Hepatocyte (in vitro differentiated cells): Measurements from ENCODE around the gene DAZ1. TPM values are rescaled to one million over a fixed set of nuclear protein-coding genes. Genes with fewer than 3 reads are reported as not detected.
"Not testable (repeated sequence)": the region's sequence is repeated elsewhere in the genome, so short reads cannot be mapped to it uniquely, and the experiment has no call there.

Experiments
- DNase-seq: peaks from one replicate; pipeline ENCODE4 v3.0.0-alpha.2; 2016; ENCODE audit warnings: low spot score
- H2AFZ ChIP-seq: fragments of 200-600 bp; sonication (generic); 2 replicates; pipeline ENCODE4 v1.6.0; 2016; ENCODE audit warnings: antibody characterized with exemption, mild to moderate bottlenecking
- H3K27ac ChIP-seq: fragments of 200-600 bp; sonication (generic); 2 replicates; pipeline ENCODE4 v1.5.1; 2016; ENCODE audit warnings: mild to moderate bottlenecking
- H3K27me3 ChIP-seq: fragments of 200-600 bp; sonication (generic); 2 replicates; pipeline ENCODE4 v1.6.1; 2016
- H3K36me3 ChIP-seq: fragments of 200-600 bp; sonication (generic); replicated peaks from 2 replicates; pipeline ENCODE4 v1.5.1; 2016; ENCODE audit warnings: low read depth; ENCODE audit not compliant: insufficient read depth
- H3K4me1 ChIP-seq: fragments of 200-600 bp; sonication (generic); 2 replicates; pipeline ENCODE4 v1.5.1; 2016; ENCODE audit warnings: mild to moderate bottlenecking, moderate library complexity; ENCODE audit not compliant: insufficient read depth
- H3K4me2 ChIP-seq: fragments of 200-600 bp; sonication (generic); 2 replicates; pipeline ENCODE4 v1.6.0; 2016
- H3K4me3 ChIP-seq: fragments of 200-600 bp; sonication (generic); 2 replicates; pipeline ENCODE4 v1.5.1; 2016; ENCODE audit warnings: mild to moderate bottlenecking
- H3K79me2 ChIP-seq: fragments of 200-600 bp; sonication (generic); 2 replicates; pipeline ENCODE4 v1.6.0; 2017; ENCODE audit warnings: mild to moderate bottlenecking
- H3K9me2 ChIP-seq: fragments of 200-600 bp; sonication (generic); replicated peaks from 2 replicates; pipeline ENCODE4 v1.6.0; 2017; ENCODE audit warnings: mild to moderate bottlenecking; ENCODE audit not compliant: insufficient read depth
- H3K9me3 ChIP-seq: fragments of 200-600 bp; sonication (generic); 2 replicates; pipeline ENCODE4 v1.5.1; 2016; ENCODE audit warnings: low read depth, mild to moderate bottlenecking
- H4K20me1 ChIP-seq: fragments of 200-600 bp; sonication (generic); 2 replicates; pipeline ENCODE4 v1.6.0; 2016; ENCODE audit warnings: mild to moderate bottlenecking; ENCODE audit not compliant: insufficient read depth, poor library complexity, severe bottlenecking
- WGBS: methylation state at CpG from one replicate; pipeline ENCODE4 v1.1.6; 2016; ENCODE audit warnings: low lambda C conversion rate; ENCODE audit errors: missing lambda C conversion rate; 5-methylcytosine and 5-hydroxymethylcytosine counted together
- polyA plus RNA-seq: library from polyadenylated mRNA; unstranded; fragments of >200 nt; fragmentation: Nextera tagmentation; extraction: Ambion mirVana; gene quantifications from 2 replicates; pipeline ENCODE4 v1.2.1, GENCODE V29; 2016
- total RNA-seq: library from RNA; depleted of rRNA; stranded (reverse); fragments of >200 nt; gene quantifications from 2 replicates; pipeline ENCODE4 v1.2.3, GENCODE V29; 2014

DAZ1 gene, protein sequence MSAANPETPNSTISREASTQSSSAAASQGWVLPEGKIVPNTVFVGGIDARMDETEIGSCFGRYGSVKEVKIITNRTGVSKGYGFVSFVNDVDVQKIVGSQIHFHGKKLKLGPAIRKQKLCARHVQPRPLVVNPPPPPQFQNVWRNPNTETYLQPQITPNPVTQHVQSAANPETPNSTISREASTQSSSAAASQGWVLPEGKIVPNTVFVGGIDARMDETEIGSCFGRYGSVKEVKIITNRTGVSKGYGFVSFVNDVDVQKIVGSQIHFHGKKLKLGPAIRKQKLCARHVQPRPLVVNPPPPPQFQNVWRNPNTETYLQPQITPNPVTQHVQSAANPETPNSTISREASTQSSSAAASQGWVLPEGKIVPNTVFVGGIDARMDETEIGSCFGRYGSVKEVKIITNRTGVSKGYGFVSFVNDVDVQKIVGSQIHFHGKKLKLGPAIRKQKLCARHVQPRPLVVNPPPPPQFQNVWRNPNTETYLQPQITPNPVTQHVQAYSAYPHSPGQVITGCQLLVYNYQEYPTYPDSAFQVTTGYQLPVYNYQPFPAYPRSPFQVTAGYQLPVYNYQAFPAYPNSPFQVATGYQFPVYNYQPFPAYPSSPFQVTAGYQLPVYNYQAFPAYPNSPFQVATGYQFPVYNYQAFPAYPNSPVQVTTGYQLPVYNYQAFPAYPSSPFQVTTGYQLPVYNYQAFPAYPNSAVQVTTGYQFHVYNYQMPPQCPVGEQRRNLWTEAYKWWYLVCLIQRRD
- total RNA-seq (not detected in 2 replicates), polyA plus RNA-seq (not detected in 2 replicates)

DNA sequence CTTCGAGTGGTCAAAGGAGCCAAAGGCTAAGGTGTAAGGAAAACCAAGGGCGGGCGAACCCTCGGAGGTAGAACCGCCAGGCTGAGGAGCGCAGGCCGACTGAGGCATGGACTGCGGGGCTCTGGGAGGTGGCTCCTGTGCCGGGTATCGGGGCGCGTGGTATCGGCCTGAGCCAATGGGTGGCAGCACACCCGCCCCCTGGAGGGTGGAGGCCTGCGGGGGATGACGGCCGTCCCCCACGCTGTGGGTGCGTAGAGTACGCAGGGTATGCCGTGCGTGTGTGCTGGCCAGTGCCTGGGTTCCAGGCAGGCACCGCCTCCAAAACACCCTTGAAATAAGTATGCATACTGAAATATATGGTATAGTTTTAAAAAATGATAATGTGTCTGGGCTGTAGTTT is at the start of gene DAZ1:
Gene DAZ1 (minus strand): TSS at position 101 of the 400 bp plus-strand sequence. CDS start 208 bp downstream, outside the sequence.
- H3K4me3 ChIP-seq, H2AFZ ChIP-seq, H3K79me2 ChIP-seq, H3K9me3 ChIP-seq, H3K36me3 ChIP-seq, H3K27me3 ChIP-seq, H3K9me2 ChIP-seq, H3K4me1 ChIP-seq, H4K20me1 ChIP-seq, H3K27ac ChIP-seq, H3K4me2 ChIP-seq, DNase-seq: not testable (repeated sequence)
- WGBS = no CpG with 5 or more reads among the region's 23 CpGs

DNA sequence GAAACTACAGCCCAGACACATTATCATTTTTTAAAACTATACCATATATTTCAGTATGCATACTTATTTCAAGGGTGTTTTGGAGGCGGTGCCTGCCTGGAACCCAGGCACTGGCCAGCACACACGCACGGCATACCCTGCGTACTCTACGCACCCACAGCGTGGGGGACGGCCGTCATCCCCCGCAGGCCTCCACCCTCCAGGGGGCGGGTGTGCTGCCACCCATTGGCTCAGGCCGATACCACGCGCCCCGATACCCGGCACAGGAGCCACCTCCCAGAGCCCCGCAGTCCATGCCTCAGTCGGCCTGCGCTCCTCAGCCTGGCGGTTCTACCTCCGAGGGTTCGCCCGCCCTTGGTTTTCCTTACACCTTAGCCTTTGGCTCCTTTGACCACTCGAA is 20.4 kb upstream of the DAZ1 start, which contains the start of gene DAZ2:
Gene DAZ2 (plus strand): TSS at position 301 of the 400 bp plus-strand sequence. CDS start 208 bp downstream, outside the sequence.
- H3K27me3 ChIP-seq, H3K36me3 ChIP-seq, H2AFZ ChIP-seq, H4K20me1 ChIP-seq, H3K27ac ChIP-seq, H3K4me2 ChIP-seq, H3K9me3 ChIP-seq, H3K4me1 ChIP-seq, H3K9me2 ChIP-seq, H3K79me2 ChIP-seq, H3K4me3 ChIP-seq, DNase-seq: not testable (repeated sequence)
- no CpG with 5 or more reads among the region's 23 CpGs for WGBS

DNA sequence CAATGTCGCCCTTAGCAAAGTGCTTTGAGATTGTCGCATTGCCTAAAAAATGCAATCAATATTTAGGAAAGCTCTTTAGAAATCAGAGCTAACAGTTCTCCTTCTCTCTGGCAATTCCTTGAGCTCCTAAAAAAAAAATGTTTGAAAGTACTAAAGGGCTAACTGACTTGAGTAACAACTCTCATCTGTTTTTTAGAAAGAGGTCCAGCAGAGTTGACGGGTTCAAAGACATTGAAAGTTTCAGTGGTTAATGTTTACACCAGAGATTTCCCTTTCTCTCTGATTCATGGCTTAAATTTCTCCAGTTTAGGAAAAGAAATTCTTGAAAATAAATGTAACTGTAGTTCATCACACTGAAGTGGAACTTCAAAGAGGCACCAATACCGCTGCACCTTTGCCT is 11.9 kb upstream of the DAZ1 start:
- H3K36me3 ChIP-seq, H3K4me2 ChIP-seq, H3K4me3 ChIP-seq, H3K79me2 ChIP-seq, H4K20me1 ChIP-seq, H3K9me2 ChIP-seq, H2AFZ ChIP-seq, H3K9me3 ChIP-seq, H3K27ac ChIP-seq, DNase-seq, H3K27me3 ChIP-seq, H3K4me1 ChIP-seq: not testable (repeated sequence)
- WGBS = no CpG with 5 or more reads among the region's 4 CpGs

DNA sequence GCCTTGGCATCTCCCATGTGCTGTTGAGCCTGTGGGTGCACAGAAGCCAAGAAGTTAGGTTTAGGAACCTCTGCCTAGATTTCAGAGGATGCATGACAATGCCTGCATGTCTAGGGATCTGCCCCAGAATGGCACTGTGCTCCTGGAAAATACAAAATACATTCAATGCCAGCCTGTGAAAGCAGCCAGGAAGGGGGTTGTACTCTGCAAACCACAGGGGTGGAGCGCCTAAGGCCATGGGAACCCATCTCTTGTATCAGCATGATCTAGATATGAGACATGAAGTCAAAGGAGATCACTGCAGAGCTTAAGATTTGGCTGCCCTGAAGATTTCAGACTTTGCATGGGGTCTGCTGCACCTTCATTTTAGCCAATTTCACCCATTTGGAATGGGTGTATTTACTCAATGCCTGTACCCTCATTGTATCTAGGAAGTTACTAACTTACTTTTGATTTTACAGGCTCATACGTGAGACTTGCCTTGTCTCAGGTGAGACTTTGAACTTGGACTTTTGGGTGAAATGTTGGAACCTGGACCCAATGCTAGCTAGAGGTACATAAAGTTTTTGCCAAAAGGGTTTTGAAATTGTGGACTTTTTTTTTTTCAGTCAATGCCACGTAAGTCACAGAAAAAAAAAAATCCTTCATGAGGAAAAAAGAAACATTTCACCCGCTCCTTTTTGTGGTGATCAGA is 11.1 kb upstream of the DAZ1 start:
- H3K27ac ChIP-seq, H3K79me2 ChIP-seq, H3K27me3 ChIP-seq, H4K20me1 ChIP-seq, DNase-seq, H3K4me1 ChIP-seq, H3K36me3 ChIP-seq, H2AFZ ChIP-seq, H3K4me3 ChIP-seq, H3K4me2 ChIP-seq, H3K9me3 ChIP-seq, H3K9me2 ChIP-seq: not testable (repeated sequence)
- no CpG with 5 or more reads among the region's 4 CpGs for WGBS

DNA sequence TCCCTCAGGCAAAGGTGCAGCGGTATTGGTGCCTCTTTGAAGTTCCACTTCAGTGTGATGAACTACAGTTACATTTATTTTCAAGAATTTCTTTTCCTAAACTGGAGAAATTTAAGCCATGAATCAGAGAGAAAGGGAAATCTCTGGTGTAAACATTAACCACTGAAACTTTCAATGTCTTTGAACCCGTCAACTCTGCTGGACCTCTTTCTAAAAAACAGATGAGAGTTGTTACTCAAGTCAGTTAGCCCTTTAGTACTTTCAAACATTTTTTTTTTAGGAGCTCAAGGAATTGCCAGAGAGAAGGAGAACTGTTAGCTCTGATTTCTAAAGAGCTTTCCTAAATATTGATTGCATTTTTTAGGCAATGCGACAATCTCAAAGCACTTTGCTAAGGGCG is 8.6 kb upstream of the DAZ1 start:
- H3K9me2 ChIP-seq, H3K79me2 ChIP-seq, DNase-seq, H2AFZ ChIP-seq, H3K4me1 ChIP-seq, H3K36me3 ChIP-seq, H3K27ac ChIP-seq, H3K4me2 ChIP-seq, H3K4me3 ChIP-seq, H3K27me3 ChIP-seq, H3K9me3 ChIP-seq, H4K20me1 ChIP-seq: not testable (repeated sequence)
- WGBS = no CpG with 5 or more reads among the region's 4 CpGs

Other genes starting within 250 kb of the DAZ1 start
- gene BPY2, start 214.7 kb downstream of the DAZ1 start, total RNA-seq = not detected in 2 replicates
- not detected in 2 replicates for gene BPY2, start 214.7 kb downstream of the DAZ1 start, polyA plus RNA-seq
- gene DAZ2, start 20.5 kb upstream of the DAZ1 start, total RNA-seq = not detected in 2 replicates
- gene DAZ2, start 20.5 kb upstream of the DAZ1 start, polyA plus RNA-seq = not detected in 2 replicates